SU-DHL-6 (cell line): ENCODE measurements around the gene SCN4B.

Source experiments
- CTCF ChIP-seq: fragments of 200-600 bp; sonication (generic); IDR thresholded peaks from one replicate; pipeline ENCODE4 v1.5.1; 2017; ENCODE audit warnings: antibody characterized with exemption, mild to moderate bottlenecking, low read length, moderate library complexity; ENCODE audit not compliant: insufficient read depth, poor library complexity, severe bottlenecking
- EZH2phosphoT487 ChIP-seq: fragments of 200-600 bp; sonication (generic), shearing (Covaris generic); conservative IDR thresholded peaks from 2 replicates; pipeline ENCODE4 v1.6.1; 2018; ENCODE audit warnings: mild to moderate bottlenecking, antibody characterized with exemption, low read length, moderate library complexity, mixed read lengths

GRCh38 chr11:118086913-118087768 is 65.5 kb downstream of the SCN4B start, which contains the start of gene SMIM35:
- TF ChIP-seq CTCF (no peak), EZH2phosphoT487 (no peak)
